PC-9 (cell line): Measurements from ENCODE around the gene EXTL1. TPM values are rescaled to one million over a fixed set of nuclear protein-coding genes. Genes with fewer than 3 reads are reported as not detected.

ENCODE experiments used
- BruUV-seq: library from RNA; stranded (reverse); fragments of 400-500 nt; replicated peaks from 2 replicates; lab custom pipeline; 2021; lab: Mats Ljungman, UMichigan
- CTCF ChIA-PET: fragments of 300-600 bp; sonication (Branson Sonifier 250); formaldehyde crosslinking; loops from one replicate; lab custom pipeline; 2022; ENCODE audit warnings: antibody characterized with exemption; lab: Charles Lee
- POLR2A ChIA-PET: fragments of 300-600 bp; sonication (Branson Sonifier 250); formaldehyde crosslinking; loops from one replicate; lab custom pipeline; 2022; ENCODE audit warnings: antibody characterized with exemption; ENCODE audit not compliant: unreplicated experiment; lab: Charles Lee
- DNase-seq, 2 experiments: peaks; one replicate each; pipeline versions ENCODE4 v3.0.0 to v3.0.0-alpha.2; 2015 to 2022; ENCODE audit warnings: mixed read lengths in 1 of 2
- H2AFZ ChIP-seq: fragments of 200-600 bp; sonication (generic); 2 replicates; pipeline ENCODE4 v1.8.1; 2017; ENCODE audit warnings: antibody characterized with exemption
- H3F3A ChIP-seq: fragments of 200-600 bp; sonication (generic); 2 replicates; pipeline ENCODE4 v1.8.1; 2017; ENCODE audit warnings: antibody characterized with exemption, mild to moderate bottlenecking, low read depth; ENCODE audit not compliant: insufficient read depth
- H3K27ac ChIP-seq: fragments of 200-600 bp; sonication (generic); 2 replicates; pipeline ENCODE4 v1.6.1; 2016; ENCODE audit warnings: mixed run types
- H3K27me3 ChIP-seq: fragments of 200-600 bp; sonication (generic); 2 replicates; pipeline ENCODE4 v1.6.1; 2016; ENCODE audit warnings: low read depth, mixed run types; ENCODE audit not compliant: insufficient read depth
- H3K36me3 ChIP-seq: fragments of 200-600 bp; sonication (generic); 2 replicates; pipeline ENCODE4 v1.6.1; 2016; ENCODE audit warnings: low read depth, mixed run types
- H3K4me1 ChIP-seq: fragments of 200-600 bp; sonication (generic); replicated peaks from 2 replicates; pipeline ENCODE4 v1.6.1; 2016; ENCODE audit warnings: mixed run types; ENCODE audit not compliant: insufficient read depth
- H3K4me2 ChIP-seq: fragments of 200-600 bp; sonication (generic); 2 replicates; pipeline ENCODE4 v1.6.1; 2017; ENCODE audit warnings: mixed run types
- H3K4me3 ChIP-seq: fragments of 200-600 bp; sonication (generic); 2 replicates; pipeline ENCODE4 v1.6.1; 2016; ENCODE audit warnings: mixed run types
- H3K79me2 ChIP-seq: fragments of 200-600 bp; sonication (generic); 2 replicates; pipeline ENCODE4 v1.6.1; 2017; ENCODE audit warnings: low read depth, mixed run types
- H3K9me2 ChIP-seq: fragments of 200-600 bp; sonication (generic); 2 replicates; pipeline ENCODE4 v1.8.1; 2017; ENCODE audit warnings: mild to moderate bottlenecking; ENCODE audit not compliant: insufficient read depth
- H3K9me3 ChIP-seq: fragments of 200-600 bp; sonication (generic); 2 replicates; pipeline ENCODE4 v1.8.1; 2016; ENCODE audit warnings: low read depth; ENCODE audit not compliant: insufficient read depth
- H4K20me1 ChIP-seq: fragments of 200-600 bp; sonication (generic); 2 replicates; pipeline ENCODE4 v1.8.1; 2017; ENCODE audit not compliant: insufficient read depth
- CTCF ChIP-seq: fragments of 200-600 bp; sonication (generic); conservative IDR thresholded peaks from 2 replicates; pipeline ENCODE4 v1.6.1; 2017; ENCODE audit warnings: mixed run types, antibody characterized with exemption, mild to moderate bottlenecking, moderate library complexity
- EZH2 ChIP-seq: fragments of 200-600 bp; sonication (generic); IDR thresholded peaks from 2 replicates; pipeline ENCODE4 v1.8.0; 2017; ENCODE audit warnings: antibody characterized with exemption, low read depth
- intact Hi-C: fragments of 100-400 bp; cut with micrococcal nuclease; formaldehyde crosslinking; loops from one replicate; pipeline ENCODE4 v1.10.0; 2022; ENCODE audit not compliant: unreplicated experiment
- total RNA-seq: library from RNA; stranded (reverse); gene quantifications from 2 replicates; pipeline ENCODE4 v1.2.3, GENCODE V29; 2021

Gene EXTL1
- total RNA-seq, 1 experiment from 2014 or later = 0.13 TPM

- Histone ChIP-seq H3K27ac (no peak overlapping the region), H3K9me3 (no peaks in the 10 kb centered on the region), H3K9me2 (no peaks in the 10 kb centered on the region), H3K27me3 (no peaks in the 10 kb centered on the region), H3F3A (no peaks in the 10 kb centered on the region), H3K4me1 (peaks cover 9% of the 10 kb centered on the region), H4K20me1 (no peaks in the 10 kb centered on the region), H3K4me2 (no peak overlapping the region), H2AFZ (no peak overlapping the region), H3K36me3 (no peaks in the 10 kb centered on the region), H3K4me3 (no peak overlapping the region), H3K79me2 (no peaks in the 10 kb centered on the region)
- POLR2A ChIA-PET = interaction anchor here (0.6 kb wide), 1 partner anchor 132 kb away, joined by 6 read pairs; no protein-coding TSS in a partner anchor
- no TSS peak for BruUV-seq
- CTCF ChIA-PET = no interaction called here
- intact Hi-C loops = no loop called here
- DNase-seq = no peak
- TF ChIP-seq EZH2 (no peak), CTCF (no peak)
Observed at GRCh38 chr1:26032656-26033357, 11.2 kb downstream of the EXTL1 start.

- intact Hi-C loops = loop anchor here (5.0 kb wide), 3 partner anchors 128 to 288 kb away; no protein-coding TSS in a partner anchor
- no peak for DNase-seq
- H2AFZ ChIP-seq = peak overlapping the region; percentile 97
- no peaks in the 10 kb centered on the region for H3K9me2 ChIP-seq
- peaks cover 9% of the 10 kb centered on the region for H3K4me1 ChIP-seq
- no peak overlapping the region for H3K27ac ChIP-seq
- H3K4me2 ChIP-seq = peak overlapping the region; percentile 93
- CTCF ChIA-PET = no interaction called here
- TF ChIP-seq CTCF (no peak), EZH2 (no peak)
- H3F3A ChIP-seq = no peaks in the 10 kb centered on the region
- H3K36me3 ChIP-seq = no peaks in the 10 kb centered on the region
- H3K9me3 ChIP-seq = no peaks in the 10 kb centered on the region
- peak overlapping the region; percentile 85; the same call in 1 of the 2 replicates for H3K4me3 ChIP-seq
- BruUV-seq = no TSS peak
- no peaks in the 10 kb centered on the region for H3K27me3 ChIP-seq
- no peaks in the 10 kb centered on the region for H3K79me2 ChIP-seq
- no peaks in the 10 kb centered on the region for H4K20me1 ChIP-seq
- POLR2A ChIA-PET = no interaction called here
Observed at GRCh38 chr1:26034504-26035202, 13.1 kb downstream of the EXTL1 start.

GRCh38 chr1:26035203-26035958 is 13.8 kb downstream of the EXTL1 start:
- DNase-seq = peak; percentile 75 to 83
- H2AFZ ChIP-seq = peak overlapping the region; percentile 97
- intact Hi-C loops = loop anchor here (5.0 kb wide), 3 partner anchors 127 to 287 kb away; no protein-coding TSS in a partner anchor
- no peaks in the 10 kb centered on the region for H3K9me3 ChIP-seq
- no peaks in the 10 kb centered on the region for H3K79me2 ChIP-seq
- peak overlapping the region; percentile 85 for H3K4me3 ChIP-seq
- TF ChIP-seq EZH2 (no peak), CTCF (no peak)
- no peaks in the 10 kb centered on the region for H3F3A ChIP-seq
- POLR2A ChIA-PET = interaction anchor here (0.6 kb wide), 2 partner anchors 76 to 293 kb away, joined by 3 read pairs; partner anchors contain the start of gene PDIK1L
- H3K27ac ChIP-seq = no peak overlapping the region
- H3K27me3 ChIP-seq = no peaks in the 10 kb centered on the region
- H3K4me1 ChIP-seq = peaks cover 9% of the 10 kb centered on the region
- H3K36me3 ChIP-seq = no peaks in the 10 kb centered on the region
- CTCF ChIA-PET = interaction anchor here (0.7 to 1.4 kb wide), 2 partner anchors 103 to 110 kb away, joined by 4 to 20 read pairs; no protein-coding TSS in a partner anchor
- no peaks in the 10 kb centered on the region for H3K9me2 ChIP-seq
- H3K4me2 ChIP-seq = peak overlapping the region; percentile 93
- H4K20me1 ChIP-seq = no peaks in the 10 kb centered on the region
- no TSS peak for BruUV-seq
